Activated T-helper 2 cell treated with anti-CD3 and anti-CD28 coated beads, Interferon-gamma antibody, Interleukin-2, Interleukin-4, amounts not matched to agents 10 μg/mL and 5 μg/mL and 100 μg/mL, durations not matched to agents 14 hours and 24 hours and 36 hours (primary cell): ENCODE data around the gene DOCK1. TPM values are rescaled to one million over a fixed set of nuclear protein-coding genes. Genes with fewer than 3 reads are reported as not detected.
"Not testable (repeated sequence)": the region's sequence is repeated elsewhere in the genome, so short reads cannot be mapped to it uniquely, and the experiment has no call there.

Experiments
- DNase-seq: peaks from one replicate; pipeline ENCODE4 v3.0.0; 2021; ENCODE audit warnings: low spot score
- H3K27ac Mint-ChIP-seq: one replicate; pipeline ENCODE4 v1.8.0; 2021; ENCODE audit warnings: mixed read lengths
- H3K27me3 Mint-ChIP-seq: one replicate; pipeline ENCODE4 v1.8.0; 2021; ENCODE audit warnings: low read depth, mixed read lengths
- H3K36me3 Mint-ChIP-seq: one replicate; pipeline ENCODE4 v1.8.0; 2021; ENCODE audit warnings: low read depth, mixed read lengths
- H3K4me1 Mint-ChIP-seq: one replicate; pipeline ENCODE4 v1.8.0; 2021; ENCODE audit warnings: low read depth, mixed read lengths
- H3K4me3 Mint-ChIP-seq: one replicate; pipeline ENCODE4 v1.8.0; 2021; ENCODE audit warnings: low read depth, mild to moderate bottlenecking, moderate library complexity, mixed read lengths
- H3K9me3 Mint-ChIP-seq: one replicate; pipeline ENCODE4 v1.8.0; 2021; ENCODE audit warnings: mixed read lengths
- intact Hi-C: fragments of 100-400 bp; cut with micrococcal nuclease; formaldehyde crosslinking; loops from one replicate; pipeline ENCODE4 v1.15.1; 2023
- total RNA-seq: library from RNA; stranded (reverse); gene quantifications from 2 replicates; pipeline ENCODE4 v1.2.3, GENCODE V29; 2022

The DOCK1 gene
- total RNA-seq, 1 donor from 2014 or later: 0.59 TPM

GRCh38 chr10:127302343-127302742 lies 397.1 kb downstream of the DOCK1 start:
- intact Hi-C loops: no loop called here
- no peaks in the 10 kb centered on the region for H3K4me1 Mint-ChIP-seq
- no peaks in the 10 kb centered on the region for H3K9me3 Mint-ChIP-seq
- H3K4me3 Mint-ChIP-seq: no peak overlapping the region
- H3K27ac Mint-ChIP-seq: no peak overlapping the region
- H3K27me3 Mint-ChIP-seq: peaks cover 27% of the 10 kb centered on the region
- H3K36me3 Mint-ChIP-seq: no peaks in the 10 kb centered on the region
- no peak for DNase-seq

GRCh38 chr10:127303105-127303504 lies 397.9 kb downstream of the DOCK1 start:
- no peak for DNase-seq
- H3K4me1 Mint-ChIP-seq: no peaks in the 10 kb centered on the region
- no peak overlapping the region for H3K4me3 Mint-ChIP-seq
- no peak overlapping the region for H3K27ac Mint-ChIP-seq
- H3K36me3 Mint-ChIP-seq: no peaks in the 10 kb centered on the region
- intact Hi-C loops: no loop called here
- H3K27me3 Mint-ChIP-seq: peaks cover 21% of the 10 kb centered on the region
- no peaks in the 10 kb centered on the region for H3K9me3 Mint-ChIP-seq

- no peak for DNase-seq
- intact Hi-C loops: no loop called here
- Mint-ChIP-seq H3K27ac (no peak overlapping the region), H3K27me3 (peaks cover 19% of the 10 kb centered on the region), H3K4me3 (no peak overlapping the region), H3K36me3 (no peaks in the 10 kb centered on the region), H3K9me3 (no peaks in the 10 kb centered on the region), H3K4me1 (no peaks in the 10 kb centered on the region)
These were observed 398.5 kb downstream of the DOCK1 start for GRCh38 chr10:127303746-127304145.

- no peak overlapping the region for H3K27ac Mint-ChIP-seq
- no peaks in the 10 kb centered on the region for H3K9me3 Mint-ChIP-seq
- H3K4me1 Mint-ChIP-seq: no peaks in the 10 kb centered on the region
- intact Hi-C loops: no loop called here
- H3K4me3 Mint-ChIP-seq: no peak overlapping the region
- H3K36me3 Mint-ChIP-seq: no peaks in the 10 kb centered on the region
- no peak for DNase-seq
- H3K27me3 Mint-ChIP-seq: peaks cover 16% of the 10 kb centered on the region
These were observed 401.3 kb downstream of the DOCK1 start for GRCh38 chr10:127306479-127306878.

GRCh38 chr10:127307338-127307737 lies 402.1 kb downstream of the DOCK1 start:
- Mint-ChIP-seq H3K27me3 (peaks cover 14% of the 10 kb centered on the region), H3K4me1 (no peaks in the 10 kb centered on the region), H3K27ac (no peak overlapping the region), H3K9me3 (no peaks in the 10 kb centered on the region), H3K4me3 (no peak overlapping the region), H3K36me3 (no peaks in the 10 kb centered on the region)
- DNase-seq: no peak
- intact Hi-C loops: no loop called here

GRCh38 chr10:127308031-127308430 lies 402.8 kb downstream of the DOCK1 start:
- intact Hi-C loops: no loop called here
- Mint-ChIP-seq H3K36me3 (no peaks in the 10 kb centered on the region), H3K4me3 (no peak overlapping the region), H3K27me3 (peaks cover 15% of the 10 kb centered on the region), H3K4me1 (no peaks in the 10 kb centered on the region), H3K9me3 (no peaks in the 10 kb centered on the region), H3K27ac (no peak overlapping the region)
- no peak for DNase-seq

- H3K36me3 Mint-ChIP-seq, DNase-seq, H3K4me1 Mint-ChIP-seq, intact Hi-C loops, H3K4me3 Mint-ChIP-seq, H3K27ac Mint-ChIP-seq, H3K9me3 Mint-ChIP-seq: not testable (repeated sequence)
- peaks cover 11% of the 10 kb centered on the region for H3K27me3 Mint-ChIP-seq
These were observed 404.4 kb downstream of the DOCK1 start for GRCh38 chr10:127309619-127310018.

- intact Hi-C loops: no loop called here
- Mint-ChIP-seq H3K27ac (no peak overlapping the region), H3K27me3 (peaks cover 11% of the 10 kb centered on the region), H3K4me1 (no peaks in the 10 kb centered on the region), H3K9me3 (no peaks in the 10 kb centered on the region), H3K36me3 (no peaks in the 10 kb centered on the region), H3K4me3 (no peak overlapping the region)
- no peak for DNase-seq
These were observed 405.2 kb downstream of the DOCK1 start for GRCh38 chr10:127310430-127310829.

- Mint-ChIP-seq H3K4me1 (no peaks in the 10 kb centered on the region), H3K27me3 (peaks cover 11% of the 10 kb centered on the region), H3K9me3 (no peaks in the 10 kb centered on the region), H3K36me3 (no peaks in the 10 kb centered on the region), H3K27ac (no peak overlapping the region), H3K4me3 (no peak overlapping the region)
- no peak for DNase-seq
- intact Hi-C loops: no loop called here
These were observed 405.7 kb downstream of the DOCK1 start for GRCh38 chr10:127310923-127311322.

- Mint-ChIP-seq H3K36me3 (no peaks in the 10 kb centered on the region), H3K9me3 (no peaks in the 10 kb centered on the region), H3K4me3 (no peak overlapping the region), H3K4me1 (no peaks in the 10 kb centered on the region), H3K27me3 (peaks cover 9% of the 10 kb centered on the region), H3K27ac (no peak overlapping the region)
- no peak for DNase-seq
- intact Hi-C loops: no loop called here
These were observed 408.9 kb downstream of the DOCK1 start for GRCh38 chr10:127313996-127314700.

GRCh38 chr10:127314797-127315196 lies 409.6 kb downstream of the DOCK1 start:
- no peak overlapping the region for H3K4me3 Mint-ChIP-seq
- H3K36me3 Mint-ChIP-seq: no peaks in the 10 kb centered on the region
- H3K27ac Mint-ChIP-seq: no peak overlapping the region
- no peak for DNase-seq
- no peaks in the 10 kb centered on the region for H3K4me1 Mint-ChIP-seq
- peaks cover 9% of the 10 kb centered on the region for H3K27me3 Mint-ChIP-seq
- intact Hi-C loops: no loop called here
- no peaks in the 10 kb centered on the region for H3K9me3 Mint-ChIP-seq

- no peaks in the 10 kb centered on the region for H3K4me1 Mint-ChIP-seq
- H3K27me3 Mint-ChIP-seq: peaks cover 4% of the 10 kb centered on the region
- H3K36me3 Mint-ChIP-seq: no peaks in the 10 kb centered on the region
- DNase-seq: no peak
- no peak overlapping the region for H3K27ac Mint-ChIP-seq
- H3K9me3 Mint-ChIP-seq: no peaks in the 10 kb centered on the region
- intact Hi-C loops: no loop called here
- H3K4me3 Mint-ChIP-seq: no peak overlapping the region
These were observed 410.7 kb downstream of the DOCK1 start for GRCh38 chr10:127315888-127316287.

- no peak for DNase-seq
- intact Hi-C loops: no loop called here
- H3K27ac Mint-ChIP-seq: no peak overlapping the region
- no peaks in the 10 kb centered on the region for H3K4me1 Mint-ChIP-seq
- H3K9me3 Mint-ChIP-seq: no peaks in the 10 kb centered on the region
- H3K4me3 Mint-ChIP-seq: no peak overlapping the region
- H3K27me3 Mint-ChIP-seq: no peaks in the 10 kb centered on the region
- H3K36me3 Mint-ChIP-seq: no peaks in the 10 kb centered on the region
These were observed 413.2 kb downstream of the DOCK1 start for GRCh38 chr10:127318396-127318795.

- Mint-ChIP-seq H3K36me3 (no peaks in the 10 kb centered on the region), H3K27me3 (no peaks in the 10 kb centered on the region), H3K9me3 (no peaks in the 10 kb centered on the region), H3K27ac (no peak overlapping the region), H3K4me3 (no peak overlapping the region), H3K4me1 (no peaks in the 10 kb centered on the region)
- intact Hi-C loops: no loop called here
- DNase-seq: no peak
These were observed 414.0 kb downstream of the DOCK1 start for GRCh38 chr10:127319271-127319670.
